ENCODE measurements around the gene ASCL2.

Gene ASCL2

DNA sequence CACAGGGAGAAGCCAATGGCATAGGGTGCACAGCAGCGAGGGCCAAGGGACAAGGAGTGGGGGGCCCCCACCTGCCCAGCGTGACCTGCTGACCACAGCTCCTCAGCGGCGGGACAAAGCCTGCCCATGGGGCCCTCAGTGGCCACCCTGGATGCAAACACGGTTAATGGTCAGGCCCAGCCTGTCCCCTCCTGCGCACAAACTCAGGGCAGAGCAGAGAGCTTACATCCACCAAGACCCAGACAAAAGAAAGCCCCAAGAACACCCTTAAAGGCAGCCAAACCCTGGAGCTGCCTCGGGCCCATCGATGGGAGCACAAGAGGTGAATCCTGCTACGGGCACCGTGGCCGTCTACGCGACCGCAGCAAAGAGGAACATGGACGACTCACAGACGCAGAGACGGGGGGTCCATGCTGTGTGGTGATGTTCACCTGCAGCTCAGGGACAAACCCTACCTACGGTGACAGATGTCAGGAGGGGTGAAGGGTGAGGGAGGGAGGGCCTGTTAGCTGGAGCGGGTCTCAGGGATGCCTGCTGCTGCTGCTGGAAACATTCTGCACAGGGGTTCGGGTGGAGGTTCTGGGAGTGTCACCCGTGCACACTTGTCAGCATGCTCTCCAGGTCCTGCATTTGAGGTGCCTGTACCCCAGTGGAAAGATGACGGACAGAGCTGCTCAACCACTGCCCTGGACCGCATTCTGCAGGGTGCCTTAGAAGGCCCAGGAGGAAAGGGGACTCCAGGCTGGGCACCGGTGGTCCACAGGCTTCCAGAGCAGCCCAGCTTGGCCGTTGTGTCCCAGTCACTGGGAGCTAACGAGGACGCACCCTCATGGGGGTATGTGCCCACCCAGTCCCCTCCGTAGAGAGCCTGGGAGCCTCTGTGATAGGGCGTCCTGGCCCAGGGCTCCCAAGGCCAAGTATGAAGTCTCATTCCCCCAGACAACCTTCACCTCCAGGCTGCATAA, 11.6 kb downstream of the ASCL2 start:
- Histone ChIP-seq H3K27ac (ENCODE audit: low read length, poor library complexity, severe bottlenecking) (no peak overlapping the region), H2AFZ (ENCODE audit: low read depth, low read length) (no peak overlapping the region), H3K36me3 (ENCODE audit: control insufficient read depth in 1 of 2, insufficient read depth in 2 of 2, low read depth in 1 of 2, low read length in 2 of 2) (no peaks in the 10 kb centered on the region), H4K8ac (ENCODE audit: low read length) (no peak overlapping the region), H3K27me3 (ENCODE audit: control insufficient read depth in 1 of 2, insufficient read depth in 1 of 2, low read length in 2 of 2) (peaks cover 55% of the 10 kb centered on the region in 2 experiments), H2BK15ac (ENCODE audit: low read depth, poor library complexity, severe bottlenecking) (no peak overlapping the region), H3K9me3 (ENCODE audit: control insufficient read depth, low read length) (peaks cover 4% of the 10 kb centered on the region), H2AK5ac (ENCODE audit: low read length, severe bottlenecking) (no peak overlapping the region), H3K4ac (ENCODE audit: low read depth in 1 of 2, low read length in 2 of 2) (no peak overlapping the region), H3K4me1 (ENCODE audit: control insufficient read depth, insufficient read depth, low read depth, low read length) (no peaks in the 10 kb centered on the region), H3K4me2 (ENCODE audit: low read length, poor library complexity, severe bottlenecking) (no peak overlapping the region), H3K79me1 (replicated peaks; ENCODE audit: low read length, poor library complexity, severe bottlenecking) (no peaks in the 10 kb centered on the region), H3K18ac (ENCODE audit: low read depth in 1 of 2, low read length in 2 of 2) (no peak overlapping the region), H2BK5ac (ENCODE audit: low read depth, low read length, poor library complexity, severe bottlenecking) (no peak overlapping the region), H4K91ac (ENCODE audit: low read length) (no peak overlapping the region), H3K4me3 (ENCODE audit: insufficient read depth in 1 of 2, low read depth in 1 of 2, low read length in 2 of 2) (no peak overlapping the region), H3K23ac (ENCODE audit: low read length in 2 of 2) (peak overlapping the region in 1 of 2 experiments; percentile 17), H3K14ac (ENCODE audit: low read length in 2 of 2) (peak overlapping the region in 1 of 2 experiments; percentile 70), H2BK12ac (ENCODE audit: low read length in 2 of 2) (no peak overlapping the region), H3K9ac (ENCODE audit: low read length) (no peak overlapping the region), H2BK120ac (ENCODE audit: low read depth, low read length) (no peak overlapping the region)
- WGBS: 87% methylated on average over 29 of the region's 29 CpGs
- DNase-seq: no peak

GRCh38 chr11:2256951-2257700, 13.3 kb downstream of the ASCL2 start:
- Histone ChIP-seq H2BK5ac (ENCODE audit: low read depth, low read length, poor library complexity, severe bottlenecking) (no peak overlapping the region), H4K91ac (ENCODE audit: low read length) (no peak overlapping the region), H3K4ac (ENCODE audit: low read depth in 1 of 2, low read length in 2 of 2) (no peak overlapping the region), H3K79me1 (replicated peaks; ENCODE audit: low read length, poor library complexity, severe bottlenecking) (no peaks in the 10 kb centered on the region), H3K9ac (ENCODE audit: low read length) (no peak overlapping the region), H3K23ac (ENCODE audit: low read length in 2 of 2) (no peak overlapping the region), H2AFZ (ENCODE audit: low read depth, low read length) (no peak overlapping the region), H2AK5ac (ENCODE audit: low read length, severe bottlenecking) (no peak overlapping the region), H3K4me2 (ENCODE audit: low read length, poor library complexity, severe bottlenecking) (no peak overlapping the region), H2BK15ac (ENCODE audit: low read depth, poor library complexity, severe bottlenecking) (no peak overlapping the region), H2BK12ac (ENCODE audit: low read length in 2 of 2) (no peak overlapping the region), H4K8ac (ENCODE audit: low read length) (no peak overlapping the region), H3K14ac (ENCODE audit: low read length in 2 of 2) (no peak overlapping the region), H2BK120ac (ENCODE audit: low read depth, low read length) (no peak overlapping the region), H3K9me3 (ENCODE audit: control insufficient read depth, low read length) (peaks cover 4% of the 10 kb centered on the region), H3K27me3 (ENCODE audit: control insufficient read depth in 1 of 2, insufficient read depth in 1 of 2, low read length in 2 of 2) (peaks cover 38 to 45% of the 10 kb centered on the region in 2 experiments), H3K36me3 (ENCODE audit: control insufficient read depth in 1 of 2, insufficient read depth in 2 of 2, low read depth in 1 of 2, low read length in 2 of 2) (no peaks in the 10 kb centered on the region), H3K18ac (ENCODE audit: low read depth in 1 of 2, low read length in 2 of 2) (no peak overlapping the region), H3K4me1 (ENCODE audit: control insufficient read depth, insufficient read depth, low read depth, low read length) (no peaks in the 10 kb centered on the region), H3K27ac (ENCODE audit: low read length, poor library complexity, severe bottlenecking) (no peak overlapping the region), H3K4me3 (ENCODE audit: insufficient read depth in 1 of 2, low read depth in 1 of 2, low read length in 2 of 2) (no peak overlapping the region)
- 87% methylated on average over 30 of the region's 31 CpGs for WGBS
- no peak for DNase-seq

GRCh38 chr11:2256293-2256913, 14.0 kb downstream of the ASCL2 start:
- no peak overlapping the region for H2AFZ ChIP-seq (ENCODE audit: low read depth, low read length)
- no peak overlapping the region for H2BK120ac ChIP-seq (ENCODE audit: low read depth, low read length)
- no peaks in the 10 kb centered on the region for H3K79me1 ChIP-seq (replicated peaks; ENCODE audit: low read length, poor library complexity, severe bottlenecking)
- no peak overlapping the region for H3K27ac ChIP-seq (ENCODE audit: low read length, poor library complexity, severe bottlenecking)
- H3K9ac ChIP-seq (ENCODE audit: low read length): no peak overlapping the region
- H2BK5ac ChIP-seq (ENCODE audit: low read depth, low read length, poor library complexity, severe bottlenecking): no peak overlapping the region
- no peak overlapping the region for H3K18ac ChIP-seq (ENCODE audit: low read depth in 1 of 2, low read length in 2 of 2)
- H4K8ac ChIP-seq (ENCODE audit: low read length): no peak overlapping the region
- WGBS: 89% methylated on average over 14 of the region's 14 CpGs
- no peak overlapping the region for H2BK15ac ChIP-seq (ENCODE audit: low read depth, poor library complexity, severe bottlenecking)
- no peaks in the 10 kb centered on the region for H3K36me3 ChIP-seq (ENCODE audit: control insufficient read depth in 1 of 2, insufficient read depth in 2 of 2, low read depth in 1 of 2, low read length in 2 of 2)
- peaks cover 33 to 37% of the 10 kb centered on the region in 2 experiments for H3K27me3 ChIP-seq (ENCODE audit: control insufficient read depth in 1 of 2, insufficient read depth in 1 of 2, low read length in 2 of 2)
- peaks cover 4% of the 10 kb centered on the region for H3K9me3 ChIP-seq (ENCODE audit: control insufficient read depth, low read length)
- no peak overlapping the region for H2AK5ac ChIP-seq (ENCODE audit: low read length, severe bottlenecking)
- H4K91ac ChIP-seq (ENCODE audit: low read length): no peak overlapping the region
- H3K14ac ChIP-seq (ENCODE audit: low read length in 2 of 2): no peak overlapping the region
- DNase-seq: no peak
- H3K4me3 ChIP-seq (ENCODE audit: insufficient read depth in 1 of 2, low read depth in 1 of 2, low read length in 2 of 2): no peak overlapping the region
- H3K4me1 ChIP-seq (ENCODE audit: control insufficient read depth, insufficient read depth, low read depth, low read length): no peaks in the 10 kb centered on the region
- no peak overlapping the region for H3K4ac ChIP-seq (ENCODE audit: low read depth in 1 of 2, low read length in 2 of 2)
- no peak overlapping the region for H3K23ac ChIP-seq (ENCODE audit: low read length in 2 of 2)
- no peak overlapping the region for H2BK12ac ChIP-seq (ENCODE audit: low read length in 2 of 2)
- no peak overlapping the region for H3K4me2 ChIP-seq (ENCODE audit: low read length, poor library complexity, severe bottlenecking)

- DNase-seq: no peak
- Histone ChIP-seq H2AK5ac (ENCODE audit: low read length, severe bottlenecking) (no peak overlapping the region), H4K8ac (ENCODE audit: low read length) (no peak overlapping the region), H3K14ac (ENCODE audit: low read length in 2 of 2) (no peak overlapping the region), H2BK120ac (ENCODE audit: low read depth, low read length) (no peak overlapping the region), H3K79me1 (replicated peaks; ENCODE audit: low read length, poor library complexity, severe bottlenecking) (no peaks in the 10 kb centered on the region), H2BK15ac (ENCODE audit: low read depth, poor library complexity, severe bottlenecking) (no peak overlapping the region), H3K9me3 (ENCODE audit: control insufficient read depth, low read length) (peaks cover 4% of the 10 kb centered on the region), H3K4me3 (ENCODE audit: insufficient read depth in 1 of 2, low read depth in 1 of 2, low read length in 2 of 2) (no peak overlapping the region), H3K4ac (ENCODE audit: low read depth in 1 of 2, low read length in 2 of 2) (no peak overlapping the region), H3K36me3 (ENCODE audit: control insufficient read depth in 1 of 2, insufficient read depth in 2 of 2, low read depth in 1 of 2, low read length in 2 of 2) (no peaks in the 10 kb centered on the region), H3K27ac (ENCODE audit: low read length, poor library complexity, severe bottlenecking) (no peak overlapping the region), H3K18ac (ENCODE audit: low read depth in 1 of 2, low read length in 2 of 2) (no peak overlapping the region), H2BK12ac (ENCODE audit: low read length in 2 of 2) (no peak overlapping the region), H3K4me1 (ENCODE audit: control insufficient read depth, insufficient read depth, low read depth, low read length) (no peaks in the 10 kb centered on the region), H4K91ac (ENCODE audit: low read length) (no peak overlapping the region), H3K9ac (ENCODE audit: low read length) (no peak overlapping the region), H3K23ac (ENCODE audit: low read length in 2 of 2) (no peak overlapping the region), H3K27me3 (ENCODE audit: control insufficient read depth in 1 of 2, insufficient read depth in 1 of 2, low read length in 2 of 2) (peaks cover 30 to 40% of the 10 kb centered on the region in 2 experiments), H2AFZ (ENCODE audit: low read depth, low read length) (no peak overlapping the region), H3K4me2 (ENCODE audit: low read length, poor library complexity, severe bottlenecking) (no peak overlapping the region), H2BK5ac (ENCODE audit: low read depth, low read length, poor library complexity, severe bottlenecking) (no peak overlapping the region)
- 72% methylated on average over 1 of the region's 6 CpGs for WGBS
These were observed 18.4 kb downstream of the ASCL2 start for GRCh38 chr11:2252018-2252417.

Data from mesenchymal stem cell (in vitro differentiated cells and primary cell).